K562 treated with DMSO at 1 percent for 12 hours (cell line): ENCODE measurements around the gene TRAF5. TPM values are rescaled to one million over a fixed set of nuclear protein-coding genes. Genes with fewer than 3 reads are reported as not detected.

ENCODE experiments used
- total RNA-seq: library from RNA; unstranded; fragments of 300-600 nt; gene quantifications from 2 replicates; pipeline ENCODE4 v1.2.3, GENCODE V29; 2022; ENCODE audit not compliant: insufficient read depth

Gene TRAF5, protein sequence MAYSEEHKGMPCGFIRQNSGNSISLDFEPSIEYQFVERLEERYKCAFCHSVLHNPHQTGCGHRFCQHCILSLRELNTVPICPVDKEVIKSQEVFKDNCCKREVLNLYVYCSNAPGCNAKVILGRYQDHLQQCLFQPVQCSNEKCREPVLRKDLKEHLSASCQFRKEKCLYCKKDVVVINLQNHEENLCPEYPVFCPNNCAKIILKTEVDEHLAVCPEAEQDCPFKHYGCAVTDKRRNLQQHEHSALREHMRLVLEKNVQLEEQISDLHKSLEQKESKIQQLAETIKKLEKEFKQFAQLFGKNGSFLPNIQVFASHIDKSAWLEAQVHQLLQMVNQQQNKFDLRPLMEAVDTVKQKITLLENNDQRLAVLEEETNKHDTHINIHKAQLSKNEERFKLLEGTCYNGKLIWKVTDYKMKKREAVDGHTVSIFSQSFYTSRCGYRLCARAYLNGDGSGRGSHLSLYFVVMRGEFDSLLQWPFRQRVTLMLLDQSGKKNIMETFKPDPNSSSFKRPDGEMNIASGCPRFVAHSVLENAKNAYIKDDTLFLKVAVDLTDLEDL
- total RNA-seq: 1.6 and 9.6 TPM in 2 replicates

DNA sequence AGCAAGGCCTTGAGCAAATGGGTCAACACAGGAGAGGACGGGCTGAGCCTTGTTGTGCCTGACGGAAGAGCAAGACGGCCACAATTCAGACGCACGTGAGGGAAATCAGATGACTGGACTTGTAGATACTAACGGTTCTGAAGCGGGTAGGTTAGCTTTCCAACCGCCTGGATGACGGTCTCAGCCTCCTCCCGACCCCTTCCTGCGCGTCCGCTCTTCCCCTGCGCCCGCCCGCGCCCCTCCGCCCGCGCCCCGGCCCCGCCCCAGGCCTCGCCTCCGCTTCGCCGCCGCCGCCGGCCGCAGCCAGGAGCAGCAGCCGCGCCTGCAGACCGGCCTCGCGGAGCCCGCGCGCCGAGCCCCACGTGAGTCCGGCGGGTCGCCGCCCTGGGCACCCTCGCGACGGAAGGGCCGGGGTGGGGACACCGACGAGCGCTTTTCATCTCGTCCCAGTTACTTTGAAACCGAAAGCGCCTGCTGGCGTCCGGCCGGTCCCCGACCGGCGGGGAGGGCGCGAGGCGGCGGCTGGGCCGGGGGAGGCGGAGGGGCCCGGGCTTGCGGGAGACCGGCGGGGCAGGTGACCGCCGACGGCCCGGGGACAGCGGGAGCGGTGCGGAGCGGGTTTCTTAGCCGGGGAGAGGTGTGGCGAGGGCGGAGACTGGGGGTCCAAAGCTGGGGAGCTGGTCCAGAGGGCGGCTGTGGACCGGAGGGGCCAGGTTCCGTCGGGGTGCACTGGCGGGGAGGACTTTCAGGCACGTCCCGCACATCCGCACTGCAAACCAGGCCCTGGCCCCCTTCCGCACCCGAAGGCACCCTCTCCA is at the start of gene TRAF5:
TRAF5 (plus strand) TSS at position 306 of the 818 bp plus-strand sequence. CDS start 26,407 bp downstream, outside the sequence.

Other genes starting within 250 kb of the TRAF5 start
- gene KCNH1, start 192.7 kb upstream of the TRAF5 start, total RNA-seq: not detected in 2 replicates
- 11.9 and 29.5 TPM in 2 replicates for gene RCOR3, start 67.5 kb upstream of the TRAF5 start, total RNA-seq
- not detected in 2 replicates for gene RD3, start 165.3 kb downstream of the TRAF5 start, total RNA-seq